Hippocampal formation (tissue), 2 donors: Measurements from ENCODE around the gene FMN2.
A peak's percentile ranks its signal among the peaks of the same experiment; 100 is the strongest.

Source experiments
- DNase-seq, 2 donors: peaks; one replicate each; lab custom pipeline; 2025; lab: John Stamatoyannopoulos, UW

The FMN2 gene

DNA sequence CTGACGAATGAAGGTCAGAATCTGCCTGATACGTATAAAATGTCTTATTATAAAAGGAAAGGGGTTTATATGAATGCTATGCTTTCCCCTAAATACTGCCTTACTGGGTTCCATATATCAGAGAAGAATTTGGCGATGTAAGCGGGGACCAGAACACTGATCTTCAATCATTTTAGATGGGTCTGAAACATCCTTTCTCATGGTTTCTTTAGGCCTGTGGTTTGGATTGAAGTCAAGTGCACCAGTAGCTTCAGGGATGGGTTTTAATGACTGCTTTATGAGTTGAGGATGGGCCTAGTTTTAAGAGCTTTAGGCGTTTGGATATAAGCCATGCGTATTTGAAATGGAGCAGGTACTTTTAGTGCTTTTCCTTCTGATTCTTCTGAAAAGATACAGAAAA is 6.9 kb downstream of the FMN2 start:
- no peak for DNase-seq

- no peak for DNase-seq
Measured at GRCh38 chr1:240099329-240099728, 7.6 kb downstream of the FMN2 start.

DNA sequence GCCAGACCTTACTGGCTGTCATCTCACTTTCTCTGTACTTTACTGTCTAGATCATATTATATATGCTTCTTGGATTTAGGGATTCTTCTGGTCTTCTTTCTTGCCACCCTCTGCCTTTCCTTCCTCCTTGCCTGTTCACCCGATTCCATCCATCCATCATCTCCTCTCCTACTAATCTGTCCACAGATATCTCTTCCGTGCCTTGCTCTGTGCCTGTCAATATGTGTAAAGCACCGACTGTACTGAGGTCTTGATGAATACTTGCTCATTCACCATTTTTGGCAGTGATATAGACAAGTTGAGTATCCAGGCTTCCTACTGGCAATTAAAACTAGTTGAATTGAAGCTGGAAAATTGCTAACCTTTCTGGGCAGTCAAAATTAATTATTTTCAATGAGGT is 8.1 kb downstream of the FMN2 start:
- no peak for DNase-seq

DNA sequence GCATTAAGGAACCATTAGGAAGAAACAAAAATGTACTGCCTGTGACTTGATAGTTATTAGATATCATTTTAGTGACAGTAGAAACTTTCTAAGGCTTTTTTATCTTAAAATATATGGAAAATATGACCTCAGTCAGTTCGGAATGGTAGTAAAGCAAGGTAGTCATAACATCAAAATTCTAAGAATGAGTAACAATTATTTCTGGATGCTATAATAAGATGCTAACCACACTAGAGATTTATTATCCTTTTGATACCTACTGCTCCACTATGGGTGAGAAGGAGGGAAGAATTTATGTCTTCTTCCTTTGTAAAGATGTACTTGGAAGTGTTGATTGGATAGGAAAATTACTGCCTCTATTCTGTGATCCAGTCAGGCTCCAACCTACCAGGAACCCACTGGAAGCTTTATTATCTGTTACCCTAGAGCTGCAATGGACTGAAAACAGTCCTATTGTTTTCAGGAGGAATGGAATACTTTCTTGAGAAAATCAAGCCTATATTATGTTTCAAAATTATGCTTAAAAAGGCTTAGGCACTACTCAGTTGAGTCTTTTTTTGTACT is 8.8 kb downstream of the FMN2 start:
- DNase-seq: no peak

GRCh38 chr1:240101306-240101705 is 9.6 kb downstream of the FMN2 start:
- DNase-seq: no peak

GRCh38 chr1:240101737-240102136 is 10.1 kb downstream of the FMN2 start:
- no peak for DNase-seq

DNA sequence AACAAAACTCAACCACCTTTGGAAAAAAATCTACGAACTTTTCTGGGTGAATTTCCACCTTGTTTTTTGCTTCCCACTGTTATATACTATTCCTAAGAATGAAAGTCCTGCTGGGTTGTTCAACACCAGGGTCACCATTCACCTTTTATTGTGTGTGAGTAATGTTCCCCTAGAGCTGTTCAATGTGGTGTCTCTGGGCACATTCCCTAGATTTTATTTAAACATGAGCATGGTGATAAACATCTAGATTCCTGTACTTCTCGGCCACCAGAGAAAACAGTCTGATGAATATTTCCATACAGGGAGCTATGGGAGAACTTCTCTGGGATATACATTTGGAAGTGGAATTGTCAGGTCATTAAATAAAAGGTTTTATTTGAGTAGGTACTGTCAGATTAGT is 13.0 kb downstream of the FMN2 start:
- DNase-seq: no peak

- DNase-seq: no peak
Measured at GRCh38 chr1:240107058-240107684, 15.5 kb downstream of the FMN2 start.

GRCh38 chr1:240109130-240109529 is 17.4 kb downstream of the FMN2 start:
- no peak for DNase-seq

DNA sequence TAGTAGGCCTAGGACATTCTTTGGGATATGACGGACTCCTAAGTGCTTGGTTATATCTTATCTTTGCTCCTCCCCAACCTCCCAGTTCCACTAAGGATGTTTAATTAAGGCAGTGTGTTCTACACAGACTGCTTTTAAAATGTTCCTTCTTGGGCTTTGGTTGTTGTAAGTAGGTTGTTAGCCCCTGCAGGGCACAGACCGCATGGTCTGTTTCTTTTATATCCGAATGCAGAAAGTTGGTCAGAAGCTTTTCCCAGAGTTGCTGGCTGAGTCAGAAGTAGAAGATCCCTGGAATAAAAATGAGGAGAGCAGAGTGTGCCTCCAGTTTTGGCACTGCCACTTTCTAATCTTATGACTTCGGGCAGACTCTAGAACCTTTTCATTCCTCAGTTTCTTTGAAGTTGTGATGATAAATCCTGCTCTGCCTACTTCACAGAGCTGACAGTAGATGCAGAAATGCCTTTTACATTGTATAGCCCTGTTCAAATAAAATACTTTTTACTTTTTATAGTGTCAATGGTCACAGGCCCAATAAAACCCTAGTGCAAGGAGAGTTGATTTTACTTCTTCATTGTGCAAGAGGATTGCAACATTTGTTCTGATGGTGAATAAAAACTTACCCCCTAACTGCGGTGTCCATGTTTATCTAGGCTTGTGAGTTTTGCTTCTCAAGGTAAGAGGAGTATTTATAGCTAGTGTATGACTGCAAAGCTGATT is 18.4 kb downstream of the FMN2 start:
- peak in 1 of 2 donors; percentile 73 for DNase-seq

GRCh38 chr1:240111558-240111957 is 19.9 kb downstream of the FMN2 start:
- no peak for DNase-seq

- no peak for DNase-seq
Measured at GRCh38 chr1:240114222-240114621, 22.5 kb downstream of the FMN2 start.

DNA sequence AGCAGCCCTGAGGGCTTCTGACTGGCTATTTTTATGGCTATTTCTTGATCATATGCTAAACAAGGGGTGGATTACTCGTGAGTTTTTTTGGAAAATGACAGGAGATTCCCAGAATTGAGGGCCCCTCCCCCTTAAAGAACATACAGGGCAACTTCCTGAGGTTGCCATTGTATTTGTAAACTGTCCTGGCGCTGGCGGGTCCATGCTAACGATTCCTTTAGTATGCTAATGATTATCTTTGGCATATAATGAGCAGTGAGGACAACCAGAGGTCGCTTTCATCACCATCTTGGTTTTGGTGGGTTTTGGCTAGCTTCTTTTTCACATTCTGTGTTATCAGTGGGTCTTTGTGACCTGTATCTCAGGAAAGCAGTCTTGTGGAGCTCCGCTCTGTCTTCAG is 24.1 kb downstream of the FMN2 start:
- DNase-seq: no peak

- no peak for DNase-seq
Measured at GRCh38 chr1:240116831-240117769, 25.4 kb downstream of the FMN2 start.

DNA sequence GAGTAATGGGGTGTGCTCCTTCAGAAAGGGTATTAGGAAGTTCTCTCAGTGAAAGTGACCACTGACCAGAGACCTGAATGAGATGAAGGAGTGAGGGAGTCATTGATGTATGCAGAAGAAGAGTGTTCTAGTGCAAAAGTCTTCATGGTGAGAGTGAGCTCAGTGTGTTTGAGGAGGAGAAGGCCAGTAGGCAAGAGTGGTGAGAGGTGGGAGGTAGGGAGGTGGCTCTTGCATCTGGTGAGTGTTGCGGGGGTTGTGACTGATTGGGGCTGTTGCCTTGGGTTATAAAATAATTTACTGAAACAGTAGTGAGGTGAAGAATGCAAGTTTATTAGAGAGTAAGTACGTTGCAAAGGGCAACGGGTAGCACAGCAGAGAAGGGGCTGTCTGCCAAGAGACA is 26.2 kb downstream of the FMN2 start:
- DNase-seq: no peak

DNA sequence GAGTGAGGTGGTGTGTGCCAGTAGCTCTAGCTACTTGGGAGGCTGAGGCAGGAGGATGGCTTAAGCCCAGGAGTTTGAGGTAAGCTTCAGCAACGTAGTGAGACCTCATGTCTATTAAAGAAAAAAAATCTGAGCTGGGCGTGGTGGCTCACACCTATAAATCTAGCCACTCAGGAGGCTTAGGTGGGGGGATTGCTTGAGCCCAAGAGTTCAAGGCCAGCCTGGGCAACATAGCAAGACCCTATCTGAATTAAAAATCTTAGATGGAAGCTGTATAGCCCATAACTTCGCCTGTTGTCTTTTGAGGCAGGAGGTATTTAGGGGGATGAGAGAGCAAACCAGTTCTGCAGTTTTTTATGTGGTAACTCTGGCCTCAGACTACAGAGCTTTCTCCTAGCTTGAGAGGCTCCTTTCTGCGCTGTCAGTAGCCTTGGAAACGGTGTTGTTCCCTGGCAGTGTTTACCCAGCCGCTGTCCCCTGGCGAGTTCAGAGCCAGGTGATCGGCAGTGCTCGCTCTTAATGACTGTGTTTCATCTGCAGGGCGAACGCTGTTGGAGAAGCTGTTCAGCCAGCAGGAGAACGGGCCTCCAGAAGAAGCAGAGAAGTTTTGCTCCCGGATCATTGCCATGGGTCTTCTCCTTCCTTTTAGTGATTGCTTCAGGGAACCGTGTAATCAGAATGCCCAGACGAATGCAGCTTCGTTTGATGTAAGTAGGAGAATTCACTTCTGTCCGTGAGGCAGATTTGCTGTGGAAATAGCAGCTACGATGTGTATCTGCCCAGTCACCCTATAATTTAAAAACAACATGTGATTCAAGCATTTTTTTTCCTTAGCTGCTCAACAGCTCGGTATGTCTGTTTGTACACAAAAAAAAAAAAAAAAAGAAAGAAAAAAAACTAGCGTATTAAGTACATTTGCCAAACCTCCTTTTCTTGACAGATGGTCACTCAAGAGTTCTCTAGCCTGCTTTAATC is 31.2 kb downstream of the FMN2 start:
- DNase-seq: peak; percentile 12 to 48

DNA sequence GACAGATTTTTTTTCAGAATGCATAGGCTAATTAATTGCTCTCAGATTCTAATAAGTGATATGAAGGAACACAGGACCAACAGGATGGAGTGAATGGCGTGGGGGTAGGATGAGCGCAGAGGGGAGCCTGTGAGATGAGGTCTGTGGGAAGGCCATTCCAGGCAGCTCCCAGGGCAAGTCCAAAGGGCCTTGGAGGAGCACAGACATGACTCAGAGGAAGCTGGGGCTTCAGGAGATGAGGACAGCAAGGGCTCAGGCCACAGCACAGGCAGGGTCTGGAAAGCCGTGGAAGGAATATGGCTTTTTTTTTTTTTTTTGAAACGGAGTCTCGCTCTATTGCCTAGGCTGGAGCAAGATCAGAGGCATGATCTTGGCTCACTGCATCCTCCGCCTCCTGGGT is 35.1 kb downstream of the FMN2 start:
- DNase-seq: no peak

DNA sequence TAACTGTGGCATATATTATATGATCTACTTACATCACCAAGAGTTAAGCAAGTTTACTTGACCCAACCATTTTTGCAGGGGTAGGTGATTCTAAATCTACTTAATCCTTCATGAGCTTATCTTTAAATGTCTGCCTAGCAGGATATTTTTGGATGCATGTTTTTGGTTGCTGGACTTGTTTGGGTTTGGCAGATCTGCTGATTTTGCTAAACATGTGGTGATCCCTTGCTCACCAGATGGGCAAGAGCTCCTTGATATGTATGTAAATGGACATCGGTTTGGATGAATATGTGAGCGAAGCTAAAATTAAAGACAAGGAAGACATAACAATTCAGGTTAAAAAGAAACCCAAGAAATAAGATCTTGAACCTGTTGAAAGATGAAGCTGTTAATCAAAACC is 36.7 kb downstream of the FMN2 start:
- DNase-seq: no peak

DNA sequence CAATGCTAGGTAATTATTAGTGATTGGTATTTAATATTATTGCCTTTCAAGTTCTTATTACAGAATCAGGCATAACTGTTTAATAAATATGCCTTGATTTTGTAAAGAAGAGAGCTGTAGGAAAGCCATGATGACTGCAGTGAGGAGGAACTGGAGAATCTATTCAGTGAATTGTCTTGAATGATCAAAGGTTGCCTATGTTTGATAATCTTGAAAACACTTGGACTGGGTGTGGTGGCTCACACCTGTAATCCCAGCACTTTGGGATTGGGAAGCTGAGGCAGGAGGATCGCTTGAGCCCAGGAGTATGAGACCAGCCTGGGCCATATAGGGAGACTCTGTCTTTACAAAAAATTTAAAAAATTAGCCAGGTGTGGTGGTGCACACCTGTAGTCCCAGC is 42.4 kb downstream of the FMN2 start:
- no peak for DNase-seq

GRCh38 chr1:240134596-240134995 is 42.9 kb downstream of the FMN2 start:
- DNase-seq: no peak

DNA sequence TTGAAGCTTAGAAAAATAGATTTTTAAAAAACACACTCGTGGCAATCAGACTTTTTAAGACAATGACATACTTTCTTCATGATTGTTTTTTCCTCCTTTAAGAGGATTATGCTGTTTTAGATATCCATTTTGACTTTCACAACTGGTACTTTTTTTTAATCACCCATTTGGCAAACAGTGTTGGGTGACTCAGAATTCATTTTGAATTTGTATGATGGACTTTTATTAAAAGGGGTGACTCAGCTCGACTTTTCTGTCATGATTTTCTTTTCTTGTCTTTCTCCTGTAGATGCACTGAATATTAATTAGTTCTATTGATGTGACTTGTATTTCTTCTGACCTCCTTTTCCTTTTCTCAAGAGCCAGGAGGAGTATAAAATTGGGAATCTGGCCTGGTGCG is 44.7 kb downstream of the FMN2 start:
- no peak for DNase-seq
